ENCODE results near the gene DNPEP. TPM values are rescaled to one million over a fixed set of nuclear protein-coding genes. Genes with fewer than 3 reads are reported as not detected.

DNPEP gene
- total RNA-seq, 4 donors from 2014 or later = 37.8 to 76.9 (median 59.2) TPM

- TF ChIP-seq EP300 (IDR thresholded peaks at IDR 0.05) = no peak
- TF ChIP-seq, protein P1, sequence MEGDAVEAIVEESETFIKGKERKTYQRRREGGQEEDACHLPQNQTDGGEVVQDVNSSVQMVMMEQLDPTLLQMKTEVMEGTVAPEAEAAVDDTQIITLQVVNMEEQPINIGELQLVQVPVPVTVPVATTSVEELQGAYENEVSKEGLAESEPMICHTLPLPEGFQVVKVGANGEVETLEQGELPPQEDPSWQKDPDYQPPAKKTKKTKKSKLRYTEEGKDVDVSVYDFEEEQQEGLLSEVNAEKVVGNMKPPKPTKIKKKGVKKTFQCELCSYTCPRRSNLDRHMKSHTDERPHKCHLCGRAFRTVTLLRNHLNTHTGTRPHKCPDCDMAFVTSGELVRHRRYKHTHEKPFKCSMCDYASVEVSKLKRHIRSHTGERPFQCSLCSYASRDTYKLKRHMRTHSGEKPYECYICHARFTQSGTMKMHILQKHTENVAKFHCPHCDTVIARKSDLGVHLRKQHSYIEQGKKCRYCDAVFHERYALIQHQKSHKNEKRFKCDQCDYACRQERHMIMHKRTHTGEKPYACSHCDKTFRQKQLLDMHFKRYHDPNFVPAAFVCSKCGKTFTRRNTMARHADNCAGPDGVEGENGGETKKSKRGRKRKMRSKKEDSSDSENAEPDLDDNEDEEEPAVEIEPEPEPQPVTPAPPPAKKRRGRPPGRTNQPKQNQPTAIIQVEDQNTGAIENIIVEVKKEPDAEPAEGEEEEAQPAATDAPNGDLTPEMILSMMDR (IDR thresholded peaks at IDR 0.05) = no peak
- TF ChIP-seq POLR2AphosphoS5 (IDR thresholded peaks at IDR 0.05) = no peak
- no peak for TF ChIP-seq POLR2A (IDR thresholded peaks at IDR 0.05)
- WGBS, 2 donors (ENCODE audit: low coverage in 1 of 2) = 1 to 9% methylated on average over 8 to 15 of the region's 66 CpGs
- no peak overlapping the region for H3K4me3 ChIP-seq
- H3K27ac ChIP-seq = no peak overlapping the region
- peaks cover 65% of the 10 kb centered on the region for H3K27me3 ChIP-seq
- H3K4me1 ChIP-seq = peaks cover 0 to 13% (median 9%) of the 10 kb centered on the region in 3 donors
- H3K9me3 ChIP-seq = no peaks in the 10 kb centered on the region
- no peak for ATAC-seq
- no peaks in the 10 kb centered on the region for H3K36me3 ChIP-seq
These were observed 29.3 kb downstream of the DNPEP start for GRCh38 chr2:219358170-219359075.

DNA sequence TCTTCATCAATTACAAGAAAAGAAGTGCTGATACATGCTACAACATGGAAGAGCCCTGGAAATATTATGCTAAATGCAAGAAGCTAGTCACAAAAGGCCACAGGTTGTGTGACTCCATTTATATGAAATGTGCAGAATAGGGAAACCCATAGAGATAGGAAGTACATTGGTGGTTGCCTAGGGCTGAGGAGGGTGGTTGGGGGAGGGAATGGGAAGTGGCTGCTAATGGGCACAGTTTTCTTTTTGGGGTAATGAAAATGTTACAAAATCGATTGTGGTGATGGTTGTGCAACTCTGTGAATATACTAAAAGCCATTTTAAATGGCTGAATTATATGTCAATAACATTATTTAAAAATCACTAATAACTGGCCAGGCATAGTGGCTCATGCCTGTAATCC lies 30.9 kb downstream of the DNPEP start:
- 86% methylated on average over 1 of the region's 1 CpG for WGBS, 2 donors (ENCODE audit: low coverage in 1 of 2)
- ATAC-seq = no peak
- TF ChIP-seq, protein P1 (IDR thresholded peaks at IDR 0.05) = no peak
- TF ChIP-seq POLR2A (IDR thresholded peaks at IDR 0.05) = no peak
- TF ChIP-seq POLR2AphosphoS5 (IDR thresholded peaks at IDR 0.05) = no peak
- TF ChIP-seq EP300 (IDR thresholded peaks at IDR 0.05) = no peak
- H3K9me3 ChIP-seq = no peaks in the 10 kb centered on the region
- H3K4me3 ChIP-seq = no peak overlapping the region
- no peaks in the 10 kb centered on the region for H3K36me3 ChIP-seq
- peaks cover 81% of the 10 kb centered on the region for H3K27me3 ChIP-seq
- H3K4me1 ChIP-seq = peaks cover 0 to 13% (median 9%) of the 10 kb centered on the region in 3 donors
- no peak overlapping the region for H3K27ac ChIP-seq

- no peak for ATAC-seq
- Histone ChIP-seq H3K27ac (no peak overlapping the region), H3K27me3 (peaks cover 100% of the 10 kb centered on the region), H3K4me1 (peaks cover 0 to 13% (median 9%) of the 10 kb centered on the region in 3 donors), H3K36me3 (no peaks in the 10 kb centered on the region), H3K9me3 (no peaks in the 10 kb centered on the region), H3K4me3 (no peak overlapping the region)
- 60% methylated on average over 1 of the region's 4 CpGs; no CpG with 5 or more reads in 1 of the 2 donors for WGBS, 2 donors (ENCODE audit: low coverage in 1 of 2)
- TF ChIP-seq, protein P1 (IDR thresholded peaks at IDR 0.05) = no peak
- TF ChIP-seq POLR2A (IDR thresholded peaks at IDR 0.05) = no peak
- no peak for TF ChIP-seq POLR2AphosphoS5 (IDR thresholded peaks at IDR 0.05)
- TF ChIP-seq EP300 (IDR thresholded peaks at IDR 0.05) = no peak
These were observed 33.1 kb downstream of the DNPEP start for GRCh38 chr2:219354582-219354981.

GRCh38 chr2:219353129-219353528 lies 34.6 kb downstream of the DNPEP start:
- ATAC-seq = no peak
- peaks cover 92% of the 10 kb centered on the region for H3K27me3 ChIP-seq
- H3K27ac ChIP-seq = no peak overlapping the region
- H3K9me3 ChIP-seq = no peaks in the 10 kb centered on the region
- TF ChIP-seq POLR2AphosphoS5 (IDR thresholded peaks at IDR 0.05) = no peak
- no peak for TF ChIP-seq EP300 (IDR thresholded peaks at IDR 0.05)
- TF ChIP-seq, protein P1 (IDR thresholded peaks at IDR 0.05) = no peak
- TF ChIP-seq POLR2A (IDR thresholded peaks at IDR 0.05) = no peak
- no peak overlapping the region for H3K4me3 ChIP-seq
- WGBS, 2 donors (ENCODE audit: low coverage in 1 of 2) = 67% methylated on average over 1 of the region's 5 CpGs; no CpG with 5 or more reads in 1 of the 2 donors
- no peaks in the 10 kb centered on the region for H3K36me3 ChIP-seq
- H3K4me1 ChIP-seq = peaks cover 0 to 4% (median 1%) of the 10 kb centered on the region in 3 donors
